ENCODE results near the gene TMEM117. TPM values are rescaled to one million over a fixed set of nuclear protein-coding genes. Genes with fewer than 3 reads are reported as not detected.
"Not testable (repeated sequence)": the region's sequence is repeated elsewhere in the genome, so short reads cannot be mapped to it uniquely, and the experiment has no call there.

The TMEM117 gene
- total RNA-seq, 6 experiments from 2014 or later, result 2.4 to 15.3 (median 3.1) TPM

DNA sequence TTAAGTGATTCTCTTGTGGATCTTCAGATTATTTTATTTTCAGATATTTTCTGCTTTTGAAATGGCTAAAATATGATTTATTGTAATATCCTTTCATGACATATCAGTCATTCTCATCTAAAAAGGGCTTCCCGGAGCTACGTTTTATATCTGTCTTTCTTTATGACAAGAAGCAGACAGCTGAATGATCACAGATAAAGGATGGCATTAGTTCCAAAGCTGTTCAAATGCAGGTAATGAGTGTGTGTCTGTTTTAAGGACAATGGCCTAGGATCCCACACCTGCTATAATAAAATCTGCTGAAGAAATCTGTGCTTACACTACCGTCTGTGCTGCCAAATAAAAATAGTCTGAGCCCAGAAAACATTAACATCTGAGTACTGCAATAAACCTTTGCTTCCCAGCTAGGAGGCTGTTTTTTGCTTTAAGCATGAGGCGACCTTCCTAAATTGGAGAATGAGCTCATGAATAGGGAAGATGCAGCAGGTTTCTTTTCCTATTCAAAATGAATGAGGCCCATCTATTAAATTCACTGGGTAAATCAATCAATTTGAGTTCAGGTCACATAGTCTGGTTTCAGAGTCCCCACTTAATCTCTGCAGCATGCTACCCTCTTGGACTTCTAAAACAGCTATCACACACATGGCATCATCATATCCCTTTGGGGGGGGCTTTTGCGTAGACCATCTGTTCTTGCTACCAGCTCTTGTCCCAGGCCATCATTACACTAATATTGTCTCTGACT is 541.7 kb downstream of the TMEM117 start:
- intact Hi-C loops (cut with DNase I), result no loop called here
- TF ChIP-seq, protein P1, sequence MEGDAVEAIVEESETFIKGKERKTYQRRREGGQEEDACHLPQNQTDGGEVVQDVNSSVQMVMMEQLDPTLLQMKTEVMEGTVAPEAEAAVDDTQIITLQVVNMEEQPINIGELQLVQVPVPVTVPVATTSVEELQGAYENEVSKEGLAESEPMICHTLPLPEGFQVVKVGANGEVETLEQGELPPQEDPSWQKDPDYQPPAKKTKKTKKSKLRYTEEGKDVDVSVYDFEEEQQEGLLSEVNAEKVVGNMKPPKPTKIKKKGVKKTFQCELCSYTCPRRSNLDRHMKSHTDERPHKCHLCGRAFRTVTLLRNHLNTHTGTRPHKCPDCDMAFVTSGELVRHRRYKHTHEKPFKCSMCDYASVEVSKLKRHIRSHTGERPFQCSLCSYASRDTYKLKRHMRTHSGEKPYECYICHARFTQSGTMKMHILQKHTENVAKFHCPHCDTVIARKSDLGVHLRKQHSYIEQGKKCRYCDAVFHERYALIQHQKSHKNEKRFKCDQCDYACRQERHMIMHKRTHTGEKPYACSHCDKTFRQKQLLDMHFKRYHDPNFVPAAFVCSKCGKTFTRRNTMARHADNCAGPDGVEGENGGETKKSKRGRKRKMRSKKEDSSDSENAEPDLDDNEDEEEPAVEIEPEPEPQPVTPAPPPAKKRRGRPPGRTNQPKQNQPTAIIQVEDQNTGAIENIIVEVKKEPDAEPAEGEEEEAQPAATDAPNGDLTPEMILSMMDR (IDR thresholded peaks at IDR 0.05), result no peak
- no peak for TF ChIP-seq POLR2A (IDR thresholded peaks at IDR 0.05)
- ATAC-seq (no peak), DNase-seq (no peak)
- Histone ChIP-seq H3K27me3 (no peaks in the 10 kb centered on the region), H3K36me3 (no peaks in the 10 kb centered on the region), H3K4me3 (no peak overlapping the region), H3K9me3 (no peaks in the 10 kb centered on the region), H3K4me1 (no peaks in the 10 kb centered on the region), H3K27ac (no peak overlapping the region)
- WGBS (ENCODE audit: insufficient coverage, low coverage, low lambda C conversion rate, missing lambda C conversion rate), result 96% methylated on average over 5 of the region's 5 CpGs

DNA sequence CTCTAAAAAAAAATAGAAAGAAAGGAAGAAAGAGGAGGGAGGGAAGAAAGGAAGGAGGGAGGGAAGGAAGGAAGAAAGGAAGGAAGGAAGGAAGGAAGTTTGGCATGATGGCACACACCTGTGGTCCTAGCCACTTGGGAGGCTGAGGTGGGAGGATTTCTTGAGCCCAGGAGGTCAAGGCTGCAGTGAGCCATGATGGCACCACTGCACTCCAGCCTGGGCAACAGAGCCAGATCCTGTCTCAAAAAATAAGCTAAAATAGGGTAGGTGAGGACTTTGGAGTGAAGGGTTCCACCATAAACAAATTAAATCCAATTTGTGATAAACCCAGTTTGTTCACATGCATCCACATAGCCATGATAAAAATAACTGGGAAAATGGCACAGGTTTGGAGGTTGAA is 543.2 kb downstream of the TMEM117 start:
- H3K9me3 ChIP-seq; intact Hi-C loops (cut with DNase I): not testable (repeated sequence)

DNA sequence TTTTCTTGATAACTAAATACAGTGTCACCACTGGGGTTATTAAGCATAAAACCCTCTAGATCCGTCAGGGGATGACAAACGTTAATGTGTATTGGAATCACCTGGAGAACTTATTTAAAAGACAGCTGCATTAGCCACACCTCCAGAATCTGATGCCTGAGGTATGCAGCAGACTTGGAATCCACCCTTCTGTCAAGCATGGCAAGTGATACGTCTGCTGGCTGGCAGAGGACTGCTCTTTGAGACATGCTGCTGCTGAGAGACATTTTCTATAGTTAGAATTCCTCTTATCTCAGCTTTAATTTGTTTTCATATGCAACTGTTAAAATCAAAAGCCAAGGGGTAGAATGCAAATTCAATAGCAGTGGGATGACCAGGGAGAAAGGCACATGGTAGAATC is 544.0 kb downstream of the TMEM117 start:
- Histone ChIP-seq H3K27me3 (no peaks in the 10 kb centered on the region), H3K27ac (no peak overlapping the region), H3K36me3 (no peaks in the 10 kb centered on the region), H3K4me3 (no peak overlapping the region), H3K9me3 (no peaks in the 10 kb centered on the region), H3K4me1 (no peaks in the 10 kb centered on the region)
- intact Hi-C loops (cut with DNase I), result no loop called here
- ATAC-seq (no peak), DNase-seq (no peak)
- 88% methylated on average over 3 of the region's 3 CpGs for WGBS (ENCODE audit: insufficient coverage, low coverage, low lambda C conversion rate, missing lambda C conversion rate)
- TF ChIP-seq, protein P1 (IDR thresholded peaks at IDR 0.05), result no peak
- no peak for TF ChIP-seq POLR2A (IDR thresholded peaks at IDR 0.05)

More for the DNA sequence above, 543.2 kb downstream of the TMEM117 start:
- ATAC-seq, H3K27me3 ChIP-seq, H3K4me3 ChIP-seq, DNase-seq, H3K27ac ChIP-seq, H3K36me3 ChIP-seq, H3K4me1 ChIP-seq: not testable (repeated sequence)

DNA sequence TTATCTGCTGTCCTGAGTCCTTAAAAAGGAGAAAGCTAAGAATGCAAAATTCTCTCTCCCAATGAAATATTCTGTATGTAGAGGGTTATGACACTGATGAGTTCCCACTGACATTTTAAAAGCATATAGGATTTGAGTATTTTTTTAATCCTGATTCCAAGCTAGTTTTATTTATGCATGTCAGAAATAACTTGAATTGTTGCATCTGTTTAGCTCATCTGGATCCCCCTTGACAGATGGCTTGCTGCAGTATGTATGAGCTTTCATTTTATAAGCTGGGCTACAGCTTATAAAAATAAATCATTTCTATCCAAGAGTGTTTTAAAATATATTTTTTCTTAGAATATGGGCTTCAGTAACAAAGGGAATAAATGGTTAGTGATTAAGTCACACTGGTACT is 545.0 kb downstream of the TMEM117 start:
- no peaks in the 10 kb centered on the region for H3K36me3 ChIP-seq
- no peaks in the 10 kb centered on the region for H3K4me1 ChIP-seq
- no peak overlapping the region for H3K4me3 ChIP-seq
- DNase-seq (no peak), ATAC-seq (no peak)
- H3K27me3 ChIP-seq, result no peaks in the 10 kb centered on the region
- intact Hi-C loops (cut with DNase I), result no loop called here
- TF ChIP-seq, protein P1 (IDR thresholded peaks at IDR 0.05), result no peak
- TF ChIP-seq POLR2A (IDR thresholded peaks at IDR 0.05), result no peak
- H3K9me3 ChIP-seq, result no peaks in the 10 kb centered on the region
- no peak overlapping the region for H3K27ac ChIP-seq

DNA sequence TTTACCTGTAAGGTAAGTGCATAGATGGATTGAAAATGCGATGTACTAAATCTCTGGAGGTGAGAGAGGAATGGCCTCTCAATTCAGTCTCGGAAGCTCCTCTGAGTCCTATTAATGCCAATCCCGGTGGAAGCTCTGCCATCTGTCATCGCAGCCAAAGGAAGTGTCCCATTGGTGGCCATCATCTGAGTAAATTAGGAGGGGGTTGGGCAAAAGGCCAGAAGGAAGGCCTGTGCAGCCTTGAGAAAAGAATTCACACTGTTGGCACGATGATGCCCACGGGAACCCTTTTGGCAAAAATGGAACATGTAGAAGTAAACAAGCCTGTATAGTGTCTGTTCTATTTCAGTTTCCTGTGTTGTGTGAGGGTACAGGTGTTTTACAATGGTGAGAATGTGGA is 545.5 kb downstream of the TMEM117 start:
- intact Hi-C loops (cut with DNase I), result no loop called here
- DNase-seq (no peak), ATAC-seq (no peak)
- no peak overlapping the region for H3K4me3 ChIP-seq
- no peaks in the 10 kb centered on the region for H3K36me3 ChIP-seq
- H3K27ac ChIP-seq, result no peak overlapping the region
- no peaks in the 10 kb centered on the region for H3K4me1 ChIP-seq
- WGBS (ENCODE audit: insufficient coverage, low coverage, low lambda C conversion rate, missing lambda C conversion rate), result 93% methylated on average over 6 of the region's 6 CpGs
- no peaks in the 10 kb centered on the region for H3K27me3 ChIP-seq
- H3K9me3 ChIP-seq, result no peaks in the 10 kb centered on the region
- TF ChIP-seq POLR2A (IDR thresholded peaks at IDR 0.05), result no peak
- TF ChIP-seq, protein P1 (IDR thresholded peaks at IDR 0.05), result no peak
